ENCODE measurements around the gene IL1RAPL1. TPM values are rescaled to one million over a fixed set of nuclear protein-coding genes. Genes with fewer than 3 reads are reported as not detected.

IL1RAPL1 gene
- total RNA-seq, 1 experiment from 2014 or later = not detected

- BruUV-seq (replicated peaks) = no TSS peak
- DNase-seq = no peak
- peaks cover 3% of the 10 kb centered on the region for H3K9me3 Mint-ChIP-seq (ENCODE audit: low read depth, unreplicated experiment)
- CTCF ChIA-PET = no interaction called here
- intact Hi-C loops (cut with micrococcal nuclease; ENCODE audit: unreplicated experiment) = no loop called here
- no peaks in the 10 kb centered on the region for H3K36me3 Mint-ChIP-seq (ENCODE audit: insufficient read depth, unreplicated experiment)
- no peak overlapping the region for H3K27ac Mint-ChIP-seq (ENCODE audit: unreplicated experiment)
- H3K4me1 Mint-ChIP-seq (ENCODE audit: low read depth, unreplicated experiment) = no peaks in the 10 kb centered on the region
- no peaks in the 10 kb centered on the region for H3K27me3 Mint-ChIP-seq (ENCODE audit: unreplicated experiment)
- no peak for TF ChIP-seq CTCF (IDR thresholded peaks at IDR 0.05; ENCODE audit: unreplicated experiment)
- no peak overlapping the region for H3K4me3 Mint-ChIP-seq (ENCODE audit: low read depth, unreplicated experiment)
Measured at GRCh38 chrX:28609003-28609402, 21.8 kb downstream of the IL1RAPL1 start.

- intact Hi-C loops (cut with micrococcal nuclease; ENCODE audit: unreplicated experiment) = no loop called here
- Mint-ChIP-seq H3K4me3 (ENCODE audit: low read depth, unreplicated experiment) (no peak overlapping the region), H3K4me1 (ENCODE audit: low read depth, unreplicated experiment) (no peaks in the 10 kb centered on the region), H3K27me3 (ENCODE audit: unreplicated experiment) (no peaks in the 10 kb centered on the region), H3K9me3 (ENCODE audit: low read depth, unreplicated experiment) (peaks cover 3% of the 10 kb centered on the region), H3K36me3 (ENCODE audit: insufficient read depth, unreplicated experiment) (no peaks in the 10 kb centered on the region), H3K27ac (ENCODE audit: unreplicated experiment) (no peak overlapping the region)
- DNase-seq = no peak
- no TSS peak for BruUV-seq (replicated peaks)
- no peak for TF ChIP-seq CTCF (IDR thresholded peaks at IDR 0.05; ENCODE audit: unreplicated experiment)
- CTCF ChIA-PET = no interaction called here
Measured at GRCh38 chrX:28609917-28610613, 22.8 kb downstream of the IL1RAPL1 start.

GRCh38 chrX:28610746-28611145, 23.5 kb downstream of the IL1RAPL1 start:
- intact Hi-C loops (cut with micrococcal nuclease; ENCODE audit: unreplicated experiment) = no loop called here
- TF ChIP-seq CTCF (IDR thresholded peaks at IDR 0.05; ENCODE audit: unreplicated experiment) = no peak
- Mint-ChIP-seq H3K27ac (ENCODE audit: unreplicated experiment) (no peak overlapping the region), H3K36me3 (ENCODE audit: insufficient read depth, unreplicated experiment) (no peaks in the 10 kb centered on the region), H3K4me3 (ENCODE audit: low read depth, unreplicated experiment) (no peak overlapping the region), H3K4me1 (ENCODE audit: low read depth, unreplicated experiment) (no peaks in the 10 kb centered on the region), H3K9me3 (ENCODE audit: low read depth, unreplicated experiment) (no peaks in the 10 kb centered on the region), H3K27me3 (ENCODE audit: unreplicated experiment) (no peaks in the 10 kb centered on the region)
- CTCF ChIA-PET = no interaction called here
- no peak for DNase-seq
- BruUV-seq (replicated peaks) = no TSS peak

- no peak for TF ChIP-seq CTCF (IDR thresholded peaks at IDR 0.05; ENCODE audit: unreplicated experiment)
- H3K4me1 Mint-ChIP-seq (ENCODE audit: low read depth, unreplicated experiment) = no peaks in the 10 kb centered on the region
- no peak overlapping the region for H3K27ac Mint-ChIP-seq (ENCODE audit: unreplicated experiment)
- CTCF ChIA-PET = no interaction called here
- H3K9me3 Mint-ChIP-seq (ENCODE audit: low read depth, unreplicated experiment) = no peaks in the 10 kb centered on the region
- no peak for DNase-seq
- H3K27me3 Mint-ChIP-seq (ENCODE audit: unreplicated experiment) = no peaks in the 10 kb centered on the region
- H3K4me3 Mint-ChIP-seq (ENCODE audit: low read depth, unreplicated experiment) = no peak overlapping the region
- H3K36me3 Mint-ChIP-seq (ENCODE audit: insufficient read depth, unreplicated experiment) = no peaks in the 10 kb centered on the region
- no TSS peak for BruUV-seq (replicated peaks)
- intact Hi-C loops (cut with micrococcal nuclease; ENCODE audit: unreplicated experiment) = no loop called here
Measured at GRCh38 chrX:28613558-28613957, 26.3 kb downstream of the IL1RAPL1 start.
